Hematopoietic multipotent progenitor cell treated with erythropoietin and hydrocortisone succinate and interleukin-3 and kit ligand, for 6 days (in vitro differentiated cells): ENCODE results near the gene NTM.

Experiments
- DNase-seq: peaks from one replicate; pipeline ENCODE4 v3.0.0-alpha.2; 2015

Gene NTM

DNA sequence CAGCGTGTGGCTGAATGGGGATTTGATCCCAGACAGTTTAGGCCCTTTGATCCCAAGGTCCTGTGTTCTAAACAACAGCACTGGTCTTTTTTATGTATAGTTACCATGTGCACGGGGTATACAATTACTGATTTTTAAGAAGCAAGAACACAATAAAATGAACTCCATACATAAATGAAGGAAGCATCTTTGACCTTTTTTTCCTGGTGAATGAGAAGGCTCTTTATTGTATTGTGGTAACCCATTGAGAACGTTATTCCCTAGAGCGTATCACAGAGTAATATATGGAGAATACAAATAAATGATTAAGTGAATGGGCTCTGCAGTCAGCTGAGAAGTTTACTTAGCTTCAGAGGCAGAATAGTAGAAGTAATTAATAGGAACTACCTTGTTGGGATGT is 563.6 kb downstream of the NTM start:
- DNase-seq: no peak

DNA sequence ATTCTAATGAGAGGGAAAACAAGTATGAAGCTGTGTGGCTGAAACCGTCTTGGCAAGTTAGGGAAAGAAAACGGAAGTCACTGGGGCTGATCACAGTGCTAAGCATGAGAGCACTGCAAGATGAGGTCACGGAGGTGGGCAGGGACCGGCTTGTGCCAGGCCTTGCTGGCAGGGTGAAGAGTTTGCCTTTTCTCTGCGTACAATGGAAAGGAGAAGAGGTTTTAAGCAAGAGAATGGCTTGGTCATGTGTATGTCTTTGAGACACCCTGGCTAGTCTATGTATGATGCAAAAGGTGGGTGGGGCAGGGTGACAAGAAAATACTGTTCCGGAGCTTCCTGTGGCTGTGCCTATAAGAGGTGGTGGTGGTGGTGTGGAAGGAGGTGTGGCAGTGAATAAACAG is 567.9 kb downstream of the NTM start:
- DNase-seq: no peak

DNA sequence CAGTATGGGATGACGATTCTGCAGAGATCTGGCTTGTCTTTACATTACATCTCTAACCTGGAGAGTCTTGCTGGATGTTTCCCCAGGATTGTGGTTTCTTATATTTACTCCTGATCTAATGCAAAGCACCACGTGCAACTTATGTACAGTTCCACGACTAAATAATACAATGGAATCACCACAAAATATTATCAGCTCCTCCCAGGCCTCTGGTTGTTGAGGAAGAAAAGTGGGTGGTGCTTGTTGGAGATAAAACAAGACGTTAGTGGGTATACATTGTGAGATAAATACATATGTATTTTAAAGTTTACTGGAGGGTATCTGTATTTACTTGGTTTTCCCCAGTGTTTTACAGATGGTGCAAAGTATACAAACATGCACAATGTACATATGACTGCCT is 569.7 kb downstream of the NTM start:
- DNase-seq: peak; percentile 89

DNA sequence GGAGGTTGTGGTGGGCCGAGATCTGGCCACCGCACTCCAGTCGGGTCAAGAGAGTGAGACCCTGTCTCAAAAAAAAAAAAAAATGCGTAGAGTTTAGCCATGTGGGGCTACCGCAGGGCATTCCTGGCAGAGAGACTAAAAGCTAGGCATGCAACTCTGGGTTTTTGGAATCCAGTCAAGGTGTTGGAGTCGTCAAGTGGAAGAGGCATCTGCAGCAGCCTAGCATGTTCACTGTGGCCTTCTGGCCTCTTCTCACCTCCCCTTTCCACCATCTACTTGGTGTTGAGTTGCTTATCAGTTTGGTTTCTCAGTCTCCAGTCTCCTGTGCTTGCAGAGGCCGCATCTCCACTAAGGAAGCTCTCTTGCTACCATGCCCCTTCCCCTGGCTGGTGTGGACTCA is 572.5 kb downstream of the NTM start:
- DNase-seq: no peak

DNA sequence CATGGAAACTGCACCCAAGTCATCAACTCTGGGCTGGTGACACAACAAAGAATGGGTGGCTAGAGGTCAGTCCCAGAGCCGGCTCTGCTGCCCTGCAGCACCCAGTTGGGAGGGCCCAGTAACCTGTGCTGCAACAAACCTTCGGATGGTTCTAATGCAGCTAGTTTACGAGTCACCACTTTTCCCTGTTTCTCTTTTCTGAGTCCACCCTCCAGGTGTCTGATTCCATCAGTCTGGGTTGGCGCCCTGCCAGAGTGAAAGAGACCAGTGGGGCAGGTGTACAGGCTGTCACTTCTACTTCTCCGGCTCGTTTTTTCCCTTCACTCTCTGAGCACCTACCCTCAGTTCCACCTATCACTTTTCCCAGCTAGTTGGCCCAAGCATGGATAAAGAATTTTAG is 572.9 kb downstream of the NTM start:
- DNase-seq: no peak

DNA sequence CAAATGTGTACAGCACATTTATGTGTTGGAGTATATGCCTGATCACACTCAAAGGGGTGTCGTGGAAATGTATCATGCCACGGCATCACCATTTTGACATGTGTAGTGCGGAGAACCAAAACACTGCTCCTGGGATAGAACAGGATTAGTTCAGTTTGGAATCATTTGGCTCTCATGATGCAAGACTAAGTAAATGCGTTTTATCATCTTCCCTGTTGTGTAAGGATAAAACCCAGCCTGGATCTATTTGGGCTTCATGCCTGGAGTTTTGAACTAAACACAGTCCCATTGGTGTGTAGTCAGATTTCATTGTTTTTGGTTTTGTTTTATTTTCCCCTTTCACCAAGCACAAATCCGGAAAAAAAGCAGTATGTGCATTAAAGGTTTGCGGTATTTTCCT is 574.3 kb downstream of the NTM start:
- no peak for DNase-seq

DNA sequence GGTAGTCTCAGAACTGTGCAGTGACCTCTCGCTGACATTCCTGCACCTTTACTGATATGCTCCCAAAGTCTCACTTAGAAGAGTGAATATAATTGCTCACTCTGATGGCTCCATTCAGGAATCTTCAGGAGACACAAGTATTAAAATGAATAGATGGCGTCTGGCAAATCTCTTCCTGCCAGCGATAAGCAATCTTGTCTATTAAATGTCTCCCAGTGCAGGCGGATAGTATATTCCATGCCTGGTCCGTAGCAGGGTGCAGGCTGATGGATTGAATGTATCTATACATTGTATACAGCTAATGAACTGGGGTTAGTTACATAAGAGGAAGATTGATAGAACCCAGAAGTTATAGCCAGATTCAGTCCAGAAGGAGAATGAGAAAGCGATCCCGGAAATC is 575.3 kb downstream of the NTM start:
- DNase-seq: no peak

DNA sequence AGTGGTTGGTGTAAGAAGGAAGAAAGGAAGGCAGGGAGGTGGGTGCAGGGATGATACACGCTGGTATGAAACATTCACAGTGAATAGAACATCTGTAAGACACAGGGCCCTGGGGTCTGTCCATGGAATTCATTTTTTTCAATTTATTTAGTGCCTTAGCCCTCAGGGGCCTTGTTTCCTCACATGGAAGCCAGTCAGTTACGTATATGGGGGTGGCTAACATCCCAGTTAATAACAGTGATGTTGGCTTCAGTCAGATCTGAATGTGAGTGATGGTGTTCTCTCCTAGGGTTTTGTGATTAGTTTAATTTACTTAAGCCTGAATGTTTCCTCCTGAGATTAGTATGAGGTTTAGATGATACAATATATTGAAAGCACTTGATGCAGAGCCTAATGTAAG is 577.1 kb downstream of the NTM start:
- no peak for DNase-seq

DNA sequence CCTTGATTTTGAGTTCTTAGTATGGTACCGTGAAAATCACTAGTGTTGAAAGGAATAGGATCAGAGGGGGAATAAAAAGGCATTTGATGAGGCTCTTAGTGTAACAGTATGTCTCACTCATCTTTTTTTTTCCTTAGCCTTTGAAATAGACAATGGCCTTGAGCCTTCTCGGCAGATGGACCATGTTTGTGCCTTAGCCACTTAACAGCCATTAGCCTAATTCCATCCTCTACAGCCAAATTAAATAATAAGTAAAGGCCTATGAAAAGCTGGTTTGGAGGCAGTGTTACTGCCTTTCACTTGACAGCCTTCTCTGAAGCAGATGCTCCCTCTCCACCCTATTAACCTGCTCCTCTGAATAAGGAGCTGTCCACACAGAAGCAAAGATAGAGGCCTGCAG is 580.7 kb downstream of the NTM start:
- DNase-seq: no peak

DNA sequence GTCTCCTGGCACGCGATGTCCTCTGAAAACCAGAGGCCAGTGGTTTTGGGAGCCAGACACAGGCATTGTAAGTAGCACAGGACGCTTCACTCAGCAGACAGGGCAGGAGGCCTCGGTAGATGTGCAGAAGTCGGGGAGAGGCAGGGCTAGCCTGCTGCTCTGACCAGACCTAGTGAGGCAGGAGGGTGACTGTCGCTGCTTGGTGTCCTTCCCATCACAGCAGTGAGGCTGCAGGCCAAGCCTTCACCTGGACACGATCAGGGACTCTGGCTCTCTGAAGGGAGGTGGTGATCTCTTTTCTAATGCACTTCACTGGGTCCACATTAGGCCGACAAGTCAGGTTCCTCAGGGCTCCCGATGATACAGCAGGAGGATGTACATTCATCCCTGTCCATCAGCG is 583.7 kb downstream of the NTM start:
- no peak for DNase-seq

DNA sequence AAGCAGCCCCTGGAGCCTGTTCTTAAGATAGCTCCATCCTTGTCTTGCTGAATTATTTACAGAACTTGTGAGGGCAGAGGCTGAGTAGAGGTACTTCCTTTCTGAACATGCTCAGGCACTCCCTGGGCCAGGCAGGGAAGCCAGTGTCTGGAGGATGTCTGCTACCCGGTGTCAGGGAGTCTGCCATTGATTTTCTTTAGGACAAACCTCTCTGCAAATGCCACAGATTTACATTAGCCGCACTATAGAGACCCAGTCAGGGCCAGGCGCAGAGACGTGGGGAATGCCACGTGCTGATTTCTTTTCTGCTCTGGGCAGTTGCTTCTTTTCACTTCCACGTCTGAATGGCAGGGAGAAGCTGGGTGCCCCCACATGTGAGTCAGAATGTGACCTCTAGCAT is 585.5 kb downstream of the NTM start:
- no peak for DNase-seq

DNA sequence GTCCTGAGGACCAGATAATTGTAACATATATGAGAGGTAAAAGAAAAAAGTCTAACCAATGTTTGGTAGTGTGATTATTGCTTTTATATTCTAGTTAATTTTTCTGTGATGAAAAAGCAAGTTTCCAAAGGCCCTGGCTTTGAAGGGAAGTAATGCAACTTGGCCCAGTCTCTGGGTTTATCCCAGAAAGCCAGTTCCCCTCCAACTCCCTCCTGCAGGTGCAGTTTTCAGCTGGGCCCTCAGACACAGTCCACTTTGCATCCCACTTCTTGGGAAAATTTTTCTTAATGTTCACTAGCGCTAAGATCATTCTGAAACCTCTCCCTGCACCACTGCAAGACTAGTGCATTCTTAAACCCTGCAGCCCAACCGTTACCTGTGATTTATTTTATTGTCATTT is 586.8 kb downstream of the NTM start:
- no peak for DNase-seq

DNA sequence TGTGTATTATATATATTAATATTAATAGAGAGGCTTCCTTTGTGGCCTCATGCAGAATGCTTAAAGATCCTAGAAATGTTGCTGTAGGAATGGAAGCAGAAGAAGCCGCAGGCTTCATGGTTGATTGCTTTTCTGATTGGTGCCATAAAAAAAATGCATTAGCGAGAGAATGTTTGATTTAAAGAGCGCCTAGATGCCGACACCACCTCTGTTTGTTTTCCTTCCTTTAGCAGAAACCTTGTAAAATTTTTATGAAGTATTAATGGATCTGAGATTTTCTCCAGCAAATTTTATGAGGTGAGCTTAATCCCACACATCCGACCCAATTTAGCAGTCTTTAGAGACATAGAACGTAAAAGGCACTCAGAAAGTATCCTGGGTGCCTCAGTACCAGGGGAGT is 587.5 kb downstream of the NTM start:
- DNase-seq: no peak

DNA sequence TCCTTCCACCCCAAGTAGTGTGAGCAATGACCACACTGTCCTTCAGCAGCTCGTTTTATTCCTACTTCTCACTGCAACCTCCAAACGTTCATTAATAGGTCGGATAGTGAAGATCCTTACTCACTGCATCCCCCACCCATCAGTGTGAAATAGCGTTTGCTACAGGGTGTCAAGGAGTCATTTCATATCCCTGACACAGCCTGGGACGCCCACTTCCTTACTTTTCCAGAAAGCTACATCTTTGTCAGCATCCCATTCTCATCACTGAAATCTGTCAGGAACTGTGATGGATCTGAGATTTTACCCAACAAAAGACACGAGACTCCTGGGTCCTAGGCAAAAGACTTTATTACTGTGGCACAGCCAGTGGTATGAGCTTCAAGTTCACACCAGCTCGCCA is 592.4 kb downstream of the NTM start:
- DNase-seq: no peak

DNA sequence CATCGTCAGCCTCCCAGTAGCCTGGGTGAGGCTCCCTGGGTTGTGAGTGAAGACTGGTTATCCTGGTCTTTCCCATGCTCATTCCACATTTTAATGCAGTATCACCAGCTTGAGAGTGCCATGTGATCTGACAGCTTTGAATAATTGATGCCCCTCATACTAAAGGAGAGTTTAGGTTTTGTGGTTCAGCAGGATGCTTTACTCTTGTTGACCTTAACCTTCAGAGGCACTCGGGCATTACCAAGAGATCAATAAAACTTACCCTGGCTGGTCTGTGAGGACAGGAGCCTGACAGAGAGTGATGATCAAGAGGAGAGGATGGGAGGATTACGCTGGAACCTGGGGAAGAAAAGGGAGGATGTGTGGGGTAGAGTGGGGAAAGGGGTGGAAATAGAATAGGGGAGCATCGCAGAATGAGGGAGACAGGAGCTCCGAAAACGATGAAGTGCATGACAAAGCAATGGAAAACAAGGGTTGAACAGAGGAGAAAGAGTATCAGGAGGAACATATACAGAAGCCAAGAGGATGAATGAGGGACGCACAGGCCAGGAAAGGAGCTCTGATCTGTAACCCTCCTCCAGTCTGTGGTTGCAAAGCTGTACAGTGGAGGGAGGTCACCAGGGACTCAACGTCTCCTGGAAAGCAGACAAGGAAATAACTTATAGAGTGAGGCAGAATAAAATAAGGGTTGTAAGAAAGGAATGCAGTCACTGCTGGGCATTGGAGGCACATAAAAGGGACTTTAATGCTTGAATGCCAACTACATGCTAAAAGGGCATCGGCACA is 594.5 kb downstream of the NTM start:
- DNase-seq: no peak

DNA sequence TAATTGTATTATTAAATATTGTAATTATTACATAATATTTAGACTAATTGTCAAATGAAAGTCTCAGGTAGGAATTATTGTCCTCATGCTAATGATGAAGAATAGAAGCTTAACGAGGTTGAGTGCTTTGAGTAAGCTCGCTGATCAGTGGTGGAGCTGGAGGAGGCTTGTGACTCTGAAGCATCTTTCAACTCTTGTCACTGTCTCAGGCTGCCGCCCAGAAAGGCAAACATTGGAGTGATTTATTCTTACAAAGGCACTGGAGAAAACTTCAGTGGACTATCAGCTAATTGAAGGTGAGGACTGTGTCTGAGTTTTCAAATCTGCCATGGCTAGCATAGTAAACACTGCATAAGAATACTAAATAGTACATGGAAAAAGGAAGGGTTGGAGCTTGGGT is 595.1 kb downstream of the NTM start:
- no peak for DNase-seq

DNA sequence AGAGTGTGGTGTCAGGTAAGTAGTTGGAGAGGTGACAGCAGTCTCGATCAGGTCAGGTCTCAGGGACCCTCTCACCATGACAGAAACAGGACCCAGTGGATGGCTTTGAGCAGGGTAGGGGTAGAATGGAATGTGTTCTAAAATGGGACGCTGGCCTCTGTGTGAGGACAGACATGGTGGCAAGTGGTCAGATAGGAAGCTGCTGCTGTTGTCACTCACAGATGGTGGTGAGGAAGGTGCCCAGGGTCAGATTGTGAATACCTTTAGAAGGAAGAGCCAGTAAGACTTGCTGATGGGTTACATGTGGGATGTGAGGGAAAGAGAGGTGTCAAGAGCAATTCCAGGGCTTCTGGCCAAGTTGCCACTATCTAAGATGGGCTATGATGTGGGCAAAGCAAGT is 596.3 kb downstream of the NTM start:
- DNase-seq: no peak

DNA sequence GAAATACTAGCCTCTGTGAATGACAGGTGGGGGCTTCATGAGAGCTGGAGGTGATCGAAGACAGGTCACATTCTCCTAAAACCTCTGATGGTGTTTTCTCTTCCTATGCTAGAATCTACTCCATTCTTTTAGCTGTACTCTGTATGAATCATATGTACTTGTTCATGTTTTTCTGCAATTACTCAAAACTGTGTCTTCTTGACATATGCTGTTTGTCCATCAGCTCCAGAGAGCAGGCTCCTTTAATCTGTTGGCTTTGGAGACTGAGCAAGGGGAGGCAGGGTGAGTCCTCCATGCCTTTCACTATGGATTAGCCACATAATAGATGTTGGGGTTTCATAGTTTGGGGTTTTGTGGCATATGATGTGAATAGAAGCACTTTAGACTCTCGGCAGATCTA is 598.8 kb downstream of the NTM start:
- no peak for DNase-seq

DNA sequence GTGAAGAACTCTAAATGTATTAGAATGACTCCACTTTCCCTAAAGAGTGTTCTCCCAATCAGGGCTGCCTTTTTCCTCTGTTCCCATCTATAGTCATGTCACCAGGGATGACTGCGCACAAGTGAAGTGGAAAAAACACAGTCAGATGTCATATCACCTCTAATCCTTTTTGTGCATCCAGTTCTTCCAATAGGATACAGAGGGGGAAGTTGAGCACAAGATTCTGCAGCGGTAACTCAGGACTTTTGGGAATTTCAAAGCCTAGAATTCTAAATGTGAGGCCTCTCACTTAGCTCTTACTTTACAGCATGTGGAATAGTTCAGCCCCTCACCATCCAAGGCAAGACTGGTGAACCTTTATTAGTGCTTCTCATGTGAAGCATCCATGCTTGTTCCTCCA is 602.6 kb downstream of the NTM start:
- no peak for DNase-seq

DNA sequence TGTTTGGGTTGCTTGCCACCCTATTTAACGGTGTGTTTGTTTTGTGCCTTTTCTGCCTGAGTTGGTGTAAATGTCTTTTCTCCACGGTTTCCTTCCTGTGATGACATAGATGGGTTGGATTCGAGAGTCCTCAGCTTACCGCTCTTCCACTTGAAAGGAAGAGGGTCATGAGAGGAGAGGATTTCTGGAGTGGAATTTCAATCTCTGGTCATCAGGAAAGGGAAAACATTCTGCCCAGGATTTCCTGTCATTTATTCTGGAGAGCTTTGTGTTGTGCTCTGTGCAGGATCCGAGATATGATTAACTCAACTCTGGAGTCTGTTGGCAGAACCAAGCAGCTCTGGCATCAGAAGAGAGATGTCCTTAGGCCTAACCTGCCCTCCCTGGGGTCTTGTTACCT is 605.2 kb downstream of the NTM start:
- DNase-seq: no peak

DNA sequence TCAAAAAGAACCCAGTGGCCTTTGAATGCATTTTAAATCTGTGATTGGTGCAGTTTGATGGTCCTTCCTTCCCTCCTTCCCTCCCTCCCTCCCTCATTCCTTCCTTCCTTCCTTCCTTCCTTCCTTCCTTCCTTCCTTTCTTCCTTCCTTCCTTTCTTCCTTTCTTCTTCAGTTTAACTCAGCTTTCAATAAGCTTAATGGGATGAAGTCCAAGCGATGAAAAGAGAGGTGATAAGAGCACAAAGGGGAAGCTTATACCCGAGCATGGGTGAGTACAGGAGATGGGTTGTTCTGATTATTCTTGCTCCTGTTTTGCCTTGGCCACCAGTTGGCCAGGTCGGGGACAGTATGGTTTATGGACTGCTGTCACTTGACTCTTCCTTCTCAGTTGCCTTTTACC is 605.6 kb downstream of the NTM start:
- DNase-seq: no peak

DNA sequence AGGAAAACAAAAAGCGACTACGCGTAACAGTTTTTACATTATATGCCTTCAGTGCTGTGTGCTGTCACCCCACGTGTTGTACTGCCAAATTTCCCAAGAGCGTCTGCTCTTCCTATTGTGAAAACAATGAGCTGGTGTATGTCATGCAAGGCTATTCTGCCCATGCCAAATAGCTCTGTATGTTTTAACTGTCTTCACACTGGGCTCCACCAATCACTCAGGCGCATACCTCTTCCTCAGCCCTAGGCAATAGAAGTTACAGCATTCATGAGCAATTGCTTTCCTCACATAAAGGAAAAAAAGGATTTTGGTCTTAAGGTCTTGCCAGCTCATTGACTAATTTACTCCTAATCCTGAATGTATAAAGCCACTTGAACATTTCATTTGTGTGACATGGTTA is 606.8 kb downstream of the NTM start:
- no peak for DNase-seq

DNA sequence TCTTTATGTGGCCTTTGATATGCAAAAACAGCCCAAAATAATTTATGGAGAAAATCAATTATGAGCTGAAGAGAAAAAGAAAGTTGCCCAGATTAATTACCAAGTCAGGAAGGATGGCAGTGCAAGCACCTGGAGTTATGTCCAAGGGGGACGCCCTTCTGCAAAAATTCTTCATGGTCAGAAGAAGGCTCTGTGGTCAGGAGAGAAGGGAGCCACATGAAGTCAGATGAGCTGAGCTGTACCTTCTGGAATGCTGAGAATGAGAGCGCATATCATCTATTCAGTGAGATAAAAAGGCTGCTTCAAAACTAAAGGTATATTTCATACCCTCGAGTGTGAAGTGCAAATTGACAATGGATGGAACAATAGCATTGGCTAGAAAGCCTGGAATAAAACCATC is 607.4 kb downstream of the NTM start:
- no peak for DNase-seq

DNA sequence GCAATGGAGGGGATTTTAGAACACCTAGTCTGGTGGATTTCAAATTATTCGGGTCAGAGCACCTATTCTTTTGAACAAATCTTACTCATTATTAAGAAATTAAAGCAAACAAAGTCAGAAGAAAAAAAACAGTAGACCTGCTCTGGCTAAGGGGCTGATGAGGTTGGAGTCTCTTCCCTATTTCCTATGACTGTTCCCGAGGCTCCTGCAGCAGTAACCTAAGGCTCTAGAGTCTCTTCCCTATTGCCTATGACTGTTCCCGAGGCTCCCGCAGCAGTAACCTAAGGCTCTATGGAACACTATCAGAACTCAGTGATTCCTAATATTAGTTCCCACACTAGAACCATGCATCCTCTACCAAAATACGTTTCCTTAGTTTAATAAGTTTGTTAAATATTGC is 607.9 kb downstream of the NTM start:
- no peak for DNase-seq

DNA sequence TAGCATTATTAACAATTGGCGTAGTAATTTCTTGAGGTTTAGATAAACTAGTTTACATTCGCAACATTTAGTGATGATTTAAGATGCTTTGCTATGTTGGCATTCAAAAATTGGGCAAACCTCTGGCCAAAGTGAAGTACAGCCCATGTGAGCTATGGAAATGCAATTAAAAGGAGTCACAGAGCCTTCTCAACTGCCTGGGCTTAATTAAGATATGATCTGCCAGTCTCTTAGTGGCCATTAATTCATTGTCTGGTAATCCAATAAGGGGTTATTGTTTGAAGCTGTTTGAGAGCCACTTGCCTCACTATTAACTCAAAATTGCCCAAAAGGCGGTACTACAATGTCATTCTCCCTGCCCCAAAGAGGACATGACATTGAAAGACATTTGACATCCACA is 608.9 kb downstream of the NTM start:
- DNase-seq: no peak

DNA sequence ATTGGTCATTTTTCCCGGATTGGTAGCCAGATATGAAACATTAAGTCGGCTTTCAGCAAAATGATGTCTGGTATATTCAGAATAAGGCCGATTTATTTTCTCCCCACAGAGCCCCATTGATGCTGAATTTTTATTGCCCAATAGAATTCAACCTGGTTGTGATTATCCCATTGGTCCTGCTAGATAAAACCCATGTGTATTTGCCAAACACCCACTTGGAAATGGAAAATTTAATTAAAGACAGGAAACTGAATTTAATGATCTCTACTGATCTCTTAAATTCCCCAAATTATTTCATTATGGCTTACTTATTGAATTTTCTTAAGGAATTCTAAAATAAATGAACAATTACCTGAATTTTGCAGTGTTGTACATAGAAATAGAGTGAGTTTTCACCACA is 609.8 kb downstream of the NTM start:
- no peak for DNase-seq
